B cell (primary cell): ENCODE data around the gene ZNF839. TPM values are rescaled to one million over a fixed set of nuclear protein-coding genes. Genes with fewer than 3 reads are reported as not detected.

Source experiments
- ATAC-seq: fragments of 200-7000 bp; cut with Tn5 transposase; one replicate; pipeline ENCODE4 v1.10.0; 2021; ENCODE audit warnings: low read depth, mild to moderate bottlenecking, moderate number of reproducible peaks, moderate library complexity
- CTCF ChIA-PET: fragments of 350-600 bp; sonication (Branson Sonifier 250); formaldehyde crosslinking; loops from one replicate; lab custom pipeline; 2021; ENCODE audit warnings: antibody characterized with exemption, inconsistent platforms; lab: Charles Lee
- POLR2A ChIA-PET: fragments of 350-600 bp; sonication (Branson Sonifier 250); formaldehyde crosslinking; loops from one replicate; lab custom pipeline; 2021; ENCODE audit warnings: antibody characterized with exemption; lab: Charles Lee
- DNase-seq: peaks from one replicate; pipeline ENCODE4 v3.0.0; 2013
- H2AFZ ChIP-seq: 2 replicates; pipeline ENCODE4 v1.6.1; 2012; ENCODE audit warnings: mild to moderate bottlenecking, low read depth, low read length; ENCODE audit not compliant: insufficient read depth, poor library complexity, severe bottlenecking
- H3K27ac ChIP-seq, 2 donors: 1 replicate in 1 of 2; 2 replicates in 1 of 2; pipeline ENCODE4 v1.5.1; 2012 to 2013; ENCODE audit warnings: low read length in 2 of 2, mild to moderate bottlenecking in 2 of 2, moderate library complexity in 1 of 2
- H3K27me3 ChIP-seq, 4 experiments: fragments of 200-600 bp in 1 of 4; sonication (generic) in 1 of 4; replicated peaks in 1 of 4; 1 replicate in 2 of 4; 2 replicates in 2 of 4; pipeline versions ENCODE4 v1.6.1 to v1.7.0; 2013 to 2016; ENCODE audit warnings: low read length in 3 of 4, mild to moderate bottlenecking in 2 of 4, mixed read lengths in 1 of 4, moderate library complexity in 1 of 4; ENCODE audit not compliant: insufficient read depth in 4 of 4, control insufficient read depth in 3 of 4; ENCODE audit errors: control extremely low read depth in 1 of 4
- H3K36me3 ChIP-seq, 2 experiments: replicated peaks in 1 of 2; 1 replicate in 1 of 2; 2 replicates in 1 of 2; pipeline versions ENCODE4 v1.6.1 to v1.7.1; 2013; ENCODE audit warnings: low read length in 1 of 2; ENCODE audit not compliant: insufficient read depth in 2 of 2, control insufficient read depth in 1 of 2; ENCODE audit errors: control extremely low read depth in 1 of 2, extremely low read depth in 1 of 2
- H3K4me1 ChIP-seq, 2 donors: fragments of 200-600 bp in 1 of 2; sonication (generic) in 1 of 2; 1 replicate in 1 of 2; 2 replicates in 1 of 2; pipeline versions ENCODE4 v1.5.1 to v1.6.1; 2013 to 2017; ENCODE audit warnings: low read length in 2 of 2; ENCODE audit not compliant: control insufficient read depth in 2 of 2, insufficient read depth in 2 of 2
- H3K4me2 ChIP-seq: replicated peaks from 2 replicates; pipeline ENCODE3; 2012; ENCODE audit warnings: mild to moderate bottlenecking, low read depth, low read length; ENCODE audit not compliant: poor library complexity, severe bottlenecking
- H3K4me3 ChIP-seq, 5 experiments: fragments of 200-600 bp in 1 of 5; sonication (generic) in 1 of 5; 1 replicate in 3 of 5; 2 replicates in 2 of 5; pipeline versions ENCODE4 v1.5.1 to v1.7.0; 2011 to 2016; ENCODE audit warnings: low read length in 4 of 5, mild to moderate bottlenecking in 4 of 5, low read depth in 2 of 5, control low read depth in 1 of 5, moderate library complexity in 1 of 5; ENCODE audit not compliant: insufficient read depth in 1 of 5; ENCODE audit errors: control extremely low read depth in 1 of 5, extremely low read depth in 1 of 5
- H3K79me2 ChIP-seq: fragments of 200-600 bp; sonication (generic); one replicate; pipeline ENCODE4 v1.6.0; 2016; ENCODE audit warnings: low read length; ENCODE audit not compliant: control insufficient read depth, insufficient read depth
- H3K9ac ChIP-seq: fragments of 200-600 bp; sonication (generic); 2 replicates; pipeline ENCODE4 v1.6.1; 2017; ENCODE audit warnings: mild to moderate bottlenecking, low read length, moderate library complexity
- H3K9me3 ChIP-seq, 3 donors: one replicate each; pipeline versions ENCODE4 v1.6.1 to v1.7.1; 2013; ENCODE audit warnings: low read length in 2 of 3; ENCODE audit not compliant: control insufficient read depth in 2 of 3, insufficient read depth in 1 of 3; ENCODE audit errors: control extremely low read depth in 1 of 3
- H4K20me1 ChIP-seq: 2 replicates; pipeline ENCODE4 v1.6.0; 2012; ENCODE audit warnings: mild to moderate bottlenecking, low read length; ENCODE audit not compliant: insufficient read depth, control insufficient read depth, poor library complexity, severe bottlenecking
- H3K27ac Mint-ChIP-seq: one replicate; pipeline ENCODE4 v1.8.0; 2021; ENCODE audit warnings: mixed read lengths
- H3K27me3 Mint-ChIP-seq: one replicate; pipeline ENCODE4 v1.8.0; 2021; ENCODE audit warnings: mixed read lengths
- H3K4me1 Mint-ChIP-seq: one replicate; pipeline ENCODE4 v1.8.0; 2021; ENCODE audit warnings: mixed read lengths
- H3K4me3 Mint-ChIP-seq: one replicate; pipeline ENCODE4 v1.8.0; 2021; ENCODE audit warnings: mixed read lengths
- H3K9me3 Mint-ChIP-seq: one replicate; pipeline ENCODE4 v1.8.0; 2022; ENCODE audit warnings: mixed read lengths; ENCODE audit not compliant: insufficient read depth
- EZH2 ChIP-seq: IDR thresholded peaks from 2 replicates; pipeline ENCODE4 v1.6.1; 2012; ENCODE audit warnings: borderline replicate concordance, low read depth, mild to moderate bottlenecking, moderate library complexity, low read length; ENCODE audit not compliant: insufficient read depth, poor library complexity, severe bottlenecking
- WGBS: methylation state at CpG from one replicate; pipeline ENCODE4 v1.1.5; 2013; ENCODE audit warnings: missing lambda C conversion rate; ENCODE audit not compliant: insufficient coverage; 5-methylcytosine and 5-hydroxymethylcytosine counted together
- intact Hi-C: fragments of 100-400 bp; cut with micrococcal nuclease; formaldehyde crosslinking; loops from one replicate; pipeline ENCODE4 v1.10.0; 2022
- polyA plus RNA-seq: library from polyadenylated mRNA; depleted of rRNA; stranded (reverse); fragments of >200 nt; gene quantifications from 2 replicates; pipeline ENCODE4 v1.2.3, GENCODE V29; 2012
- total RNA-seq, 2 donors: library from RNA; stranded (reverse); fragments of 120-200 nt in 1 of 2; gene quantifications; 1 replicate in 1 of 2; 2 replicates in 1 of 2; pipeline versions ENCODE4 v1.2.3 to v1.2.4, GENCODE V29; 2013 to 2022
- TF ChIP-seq, protein P1 (sequence below): fragments of 200-600 bp; IDR thresholded peaks from one replicate; pipeline ENCODE4 v1.8.0; 2022; ENCODE audit warnings: antibody characterized with exemption, mild to moderate bottlenecking

The ZNF839 gene
- total and polyA plus RNA-seq, 2 donors (not counting 1 experiment from before 2014, with no cell fraction given), result 22.8 to 28.8 TPM

DNA sequence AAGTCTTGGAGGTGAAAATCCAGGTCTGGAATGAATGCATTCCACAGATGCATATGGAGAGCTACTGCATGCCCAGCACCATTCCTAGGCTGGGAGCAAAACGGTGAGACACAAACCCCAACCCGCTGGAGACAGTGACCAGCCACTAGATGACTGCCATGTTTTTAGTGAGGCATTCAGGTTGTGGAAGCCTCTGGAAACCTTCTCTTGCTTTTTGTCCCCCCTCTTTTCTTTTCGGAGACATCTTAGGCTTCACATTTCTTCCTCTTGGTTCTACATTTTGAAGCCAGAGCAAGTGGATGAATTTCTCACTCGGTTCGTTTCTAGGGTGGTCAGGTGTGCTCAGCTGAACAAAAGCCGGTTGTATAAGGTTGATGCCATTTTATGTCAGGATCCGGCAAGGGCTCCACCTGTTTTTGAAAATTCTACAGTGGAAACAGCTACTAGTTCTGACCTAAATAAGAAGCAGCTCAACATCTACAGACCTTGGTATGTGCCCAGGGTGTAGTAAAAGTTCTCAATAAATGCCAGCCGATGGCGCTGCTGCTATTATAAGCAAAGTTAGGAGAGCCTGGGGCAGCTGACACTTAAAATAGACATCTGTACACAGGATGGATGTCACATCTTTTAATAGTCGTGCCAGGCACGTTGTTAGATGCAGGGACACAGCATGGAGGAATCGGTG lies 1.8 kb upstream of the ZNF839 start:
- no peak for TF ChIP-seq EZH2
- TF ChIP-seq, protein P1, sequence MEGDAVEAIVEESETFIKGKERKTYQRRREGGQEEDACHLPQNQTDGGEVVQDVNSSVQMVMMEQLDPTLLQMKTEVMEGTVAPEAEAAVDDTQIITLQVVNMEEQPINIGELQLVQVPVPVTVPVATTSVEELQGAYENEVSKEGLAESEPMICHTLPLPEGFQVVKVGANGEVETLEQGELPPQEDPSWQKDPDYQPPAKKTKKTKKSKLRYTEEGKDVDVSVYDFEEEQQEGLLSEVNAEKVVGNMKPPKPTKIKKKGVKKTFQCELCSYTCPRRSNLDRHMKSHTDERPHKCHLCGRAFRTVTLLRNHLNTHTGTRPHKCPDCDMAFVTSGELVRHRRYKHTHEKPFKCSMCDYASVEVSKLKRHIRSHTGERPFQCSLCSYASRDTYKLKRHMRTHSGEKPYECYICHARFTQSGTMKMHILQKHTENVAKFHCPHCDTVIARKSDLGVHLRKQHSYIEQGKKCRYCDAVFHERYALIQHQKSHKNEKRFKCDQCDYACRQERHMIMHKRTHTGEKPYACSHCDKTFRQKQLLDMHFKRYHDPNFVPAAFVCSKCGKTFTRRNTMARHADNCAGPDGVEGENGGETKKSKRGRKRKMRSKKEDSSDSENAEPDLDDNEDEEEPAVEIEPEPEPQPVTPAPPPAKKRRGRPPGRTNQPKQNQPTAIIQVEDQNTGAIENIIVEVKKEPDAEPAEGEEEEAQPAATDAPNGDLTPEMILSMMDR, result no peak
- Histone ChIP-seq H3K9me3 (no peaks in the 10 kb centered on the region), H3K9ac (peak overlapping the region; percentile 71), H3K27ac (peak overlapping the region in 1 of 2 donors; percentile 20), H3K4me1 (peaks cover 38 to 53% of the 10 kb centered on the region in 2 donors), H2AFZ (peak overlapping the region; percentile 78), H3K36me3 (no peaks in the 10 kb centered on the region), H3K4me2 (peak overlapping the region; percentile 88), H3K27me3 (no peaks in the 10 kb centered on the region), H4K20me1 (no peaks in the 10 kb centered on the region), H3K79me2 (no peaks in the 10 kb centered on the region), H3K4me3 (peak overlapping the region; percentile 15 to 80 (median 63))
- Mint-ChIP-seq H3K4me3 (peak overlapping the region; percentile 96), H3K27me3 (no peaks in the 10 kb centered on the region), H3K9me3 (no peaks in the 10 kb centered on the region), H3K27ac (peak overlapping the region; percentile 99), H3K4me1 (peaks cover 61% of the 10 kb centered on the region)
- DNase-seq (peak; percentile 49), ATAC-seq (no peak)
- POLR2A ChIA-PET, result interaction anchor here (0.5 to 1.4 kb wide), 4 partner anchors 13 to 1017 kb away, joined by 3 to 4 read pairs (median 3); partner anchors contain the start of genes CINP, EIF5, MOK and TECPR2
- 59% methylated on average over 5 of the region's 12 CpGs for WGBS
- CTCF ChIA-PET, result interaction anchor here (0.8 to 3.9 kb wide), 11 partner anchors 8 to 611 kb away, joined by 3 to 48 read pairs (median 3); partner anchors contain the start of gene MOK
- intact Hi-C loops, result loop anchor here (2.0 to 5.0 kb wide), 5 partner anchors 13 to 1015 kb away; partner anchors contain the start of genes EIF5, MOK, PPP2R5C and RCOR1

- intact Hi-C loops, result loop anchor here (1.0 to 5.0 kb wide), 8 partner anchors 14 to 1013 kb away; partner anchors contain the start of genes CINP, EIF5, MOK and PPP2R5C
- peak overlapping the region; percentile 97 for H3K27ac Mint-ChIP-seq
- Histone ChIP-seq H3K9ac (peak overlapping the region; percentile 72), H2AFZ (peak overlapping the region; percentile 74), H3K36me3 (no peaks in the 10 kb centered on the region), H3K27me3 (no peaks in the 10 kb centered on the region), H3K4me1 (peaks cover 35 to 49% of the 10 kb centered on the region in 2 donors), H3K4me2 (peak overlapping the region; percentile 77), H3K9me3 (no peaks in the 10 kb centered on the region), H4K20me1 (no peaks in the 10 kb centered on the region), H3K27ac (peak overlapping the region; percentile 92 to 95), H3K4me3 (peak overlapping the region; percentile 65 to 98 (median 84)), H3K79me2 (no peaks in the 10 kb centered on the region)
- peaks cover 65% of the 10 kb centered on the region for H3K4me1 Mint-ChIP-seq
- ChIA-PET POLR2A (interaction anchor here (0.6 kb wide), 1 partner anchor 273 kb away, joined by 3 read pairs; no protein-coding TSS in a partner anchor), CTCF (interaction anchor here (2.8 to 3.3 kb wide), 2 partner anchors 12 to 43 kb away, joined by 11 to 48 read pairs; partner anchors contain the start of genes CINP, MOK and TECPR2)
- peak overlapping the region; percentile 96 for H3K4me3 Mint-ChIP-seq
- 81% methylated on average over 6 of the region's 15 CpGs for WGBS
- H3K9me3 Mint-ChIP-seq, result no peaks in the 10 kb centered on the region
- TF ChIP-seq, protein P1, result no peak
- no peak for TF ChIP-seq EZH2
- DNase-seq (no peak), ATAC-seq (no peak)
- no peaks in the 10 kb centered on the region for H3K27me3 Mint-ChIP-seq
Observed at GRCh38 chr14:102318781-102319276, 717 bp upstream of the ZNF839 start.
